Breast epithelium (tissue), 4 donors: ENCODE measurements around the gene FAM120A. TPM values are rescaled to one million over a fixed set of nuclear protein-coding genes. Genes with fewer than 3 reads are reported as not detected.
"Not testable (repeated sequence)": the region's sequence is repeated elsewhere in the genome, so short reads cannot be mapped to it uniquely, and the experiment has no call there.

Source experiments
- DNase-seq, 2 donors: peaks; one replicate each; pipeline ENCODE4 v3.0.0-alpha.2; 2019; ENCODE audit warnings: low spot score in 2 of 2
- H3K27ac ChIP-seq, 2 donors: fragments of 200-600 bp; sonication (generic) in 1 of 2; one replicate each; pipeline ENCODE4 v1.5.1; 2016 to 2019; ENCODE audit warnings: mild to moderate bottlenecking in 1 of 2
- H3K27me3 ChIP-seq, 2 donors: fragments of 200-600 bp; sonication (generic) in 1 of 2; one replicate each; pipeline versions ENCODE4 v1.5.1 to v1.6.0; 2017 to 2019; ENCODE audit warnings: control low read depth in 1 of 2, mild to moderate bottlenecking in 1 of 2
- H3K36me3 ChIP-seq: fragments of 200-600 bp; one replicate; pipeline ENCODE4 v1.5.1; 2019
- H3K4me1 ChIP-seq, 2 donors: fragments of 200-600 bp; sonication (generic); one replicate each; pipeline ENCODE4 v1.5.1; 2016 to 2019; ENCODE audit warnings: control low read depth in 1 of 2
- H3K4me3 ChIP-seq, 3 donors: fragments of 200-600 bp; sonication (generic); 1 replicate in 2 of 3; 2 replicates in 1 of 3; pipeline ENCODE4 v1.5.1; 2016 to 2019; ENCODE audit warnings: mild to moderate bottlenecking in 3 of 3, moderate library complexity in 2 of 3
- H3K9me3 ChIP-seq, 2 donors: fragments of 200-600 bp; sonication (generic) in 1 of 2; one replicate each; pipeline ENCODE4 v1.5.1; 2016 to 2019; ENCODE audit warnings: control low read depth in 1 of 2
- CTCF ChIP-seq, 3 donors: fragments of 450-650 bp; IDR thresholded peaks; one replicate each; pipeline ENCODE4 v1.5.1; 2016 to 2017; ENCODE audit warnings: antibody characterized with exemption in 3 of 3, mild to moderate bottlenecking in 3 of 3, moderate library complexity in 3 of 3
- POLR2A ChIP-seq: fragments of 450-650 bp; IDR thresholded peaks from one replicate; pipeline ENCODE4 v1.6.1; 2016; ENCODE audit warnings: antibody characterized with exemption, mild to moderate bottlenecking, moderate library complexity
- POLR2AphosphoS5 ChIP-seq, 3 donors: sonication (generic); formaldehyde crosslinking; IDR thresholded peaks; one replicate each; pipeline ENCODE4 v1.6.1; 2017; ENCODE audit warnings: antibody characterized with exemption in 3 of 3
- intact Hi-C: fragments of 100-400 bp; cut with DNase I; formaldehyde crosslinking; loops from one replicate; pipeline ENCODE4 v1.15.1; 2023; ENCODE audit warnings: low total_unique reads
- total RNA-seq, 3 donors: library from RNA; depleted of rRNA; stranded (reverse); fragments of >200 nt; gene quantifications; one replicate each; pipeline ENCODE4 v1.1.0, GENCODE V29; 2016

FAM120A gene
- total RNA-seq, 3 donors from 2014 or later, result 71.0 to 103 (median 89.6) TPM

- Histone ChIP-seq H3K27me3 (no peaks in the 10 kb centered on the region), H3K4me1 (no peaks in the 10 kb centered on the region), H3K27ac (no peak overlapping the region), H3K9me3 (no peaks in the 10 kb centered on the region), H3K36me3 (no peaks in the 10 kb centered on the region), H3K4me3 (no peak overlapping the region)
- DNase-seq, result no peak
- intact Hi-C loops, result no loop called here
- TF ChIP-seq POLR2AphosphoS5 (IDR thresholded peaks at IDR 0.05) (no peak), POLR2A (no peak), CTCF (IDR thresholded peaks at IDR 0.05) (no peak)
Measured at GRCh38 chr9:93436655-93437407, 14.7 kb upstream of the FAM120A start.

- DNase-seq, result no peak
- intact Hi-C loops, result no loop called here
Measured at GRCh38 chr9:93437996-93438395, 13.5 kb upstream of the FAM120A start.

GRCh38 chr9:93439301-93439700 is 12.2 kb upstream of the FAM120A start:
- DNase-seq, H3K27ac ChIP-seq, H3K9me3 ChIP-seq, intact Hi-C loops, H3K4me3 ChIP-seq, H3K36me3 ChIP-seq, H3K4me1 ChIP-seq, H3K27me3 ChIP-seq: not testable (repeated sequence)

More at GRCh38 chr9:93437996-93438395, 13.5 kb upstream of the FAM120A start:
- Histone ChIP-seq H3K9me3 (no peaks in the 10 kb centered on the region), H3K27ac (no peak overlapping the region), H3K4me3 (no peak overlapping the region), H3K4me1 (no peaks in the 10 kb centered on the region), H3K27me3 (no peaks in the 10 kb centered on the region), H3K36me3 (no peaks in the 10 kb centered on the region)
- TF ChIP-seq POLR2AphosphoS5 (IDR thresholded peaks at IDR 0.05), result no peak
- TF ChIP-seq POLR2A, result no peak

GRCh38 chr9:93440896-93441580 is 10.4 kb upstream of the FAM120A start:
- TF ChIP-seq POLR2A, result no peak
- TF ChIP-seq CTCF (IDR thresholded peaks at IDR 0.05), result no peak
- TF ChIP-seq POLR2AphosphoS5 (IDR thresholded peaks at IDR 0.05), result no peak
- Histone ChIP-seq H3K27ac (no peak overlapping the region), H3K36me3 (no peaks in the 10 kb centered on the region), H3K27me3 (no peaks in the 10 kb centered on the region), H3K4me1 (no peaks in the 10 kb centered on the region), H3K4me3 (no peak overlapping the region), H3K9me3 (no peaks in the 10 kb centered on the region)
- no peak for DNase-seq
- intact Hi-C loops, result no loop called here

- intact Hi-C loops, result no loop called here
- no peak for DNase-seq
- H3K27ac ChIP-seq, result no peak overlapping the region
- no peak overlapping the region for H3K4me3 ChIP-seq
- no peak for TF ChIP-seq POLR2A
- no peak for TF ChIP-seq CTCF (IDR thresholded peaks at IDR 0.05)
- TF ChIP-seq POLR2AphosphoS5 (IDR thresholded peaks at IDR 0.05), result no peak
- peaks cover 0 to 7% of the 10 kb centered on the region in 2 donors for H3K4me1 ChIP-seq
- no peaks in the 10 kb centered on the region for H3K27me3 ChIP-seq
- no peaks in the 10 kb centered on the region for H3K9me3 ChIP-seq
- H3K36me3 ChIP-seq, result no peaks in the 10 kb centered on the region
Measured at GRCh38 chr9:93446073-93446472, 5.4 kb upstream of the FAM120A start.

- Histone ChIP-seq H3K27ac (no peak overlapping the region), H3K36me3 (no peaks in the 10 kb centered on the region), H3K4me1 (peaks cover 0 to 7% of the 10 kb centered on the region in 2 donors), H3K9me3 (no peaks in the 10 kb centered on the region), H3K27me3 (no peaks in the 10 kb centered on the region), H3K4me3 (no peak overlapping the region)
- TF ChIP-seq CTCF (IDR thresholded peaks at IDR 0.05) (no peak), POLR2A (no peak), POLR2AphosphoS5 (IDR thresholded peaks at IDR 0.05) (no peak)
- DNase-seq, result no peak
- intact Hi-C loops, result no loop called here
Measured at GRCh38 chr9:93447655-93448054, 3.8 kb upstream of the FAM120A start.
